GM23338 (cell line): ENCODE measurements around the gene NRCAM.

Source experiments
- EZH2 ChIP-seq: fragments of 200-600 bp; sonication (generic); IDR thresholded peaks from one replicate; pipeline ENCODE4 v1.8.0; 2017; ENCODE audit warnings: antibody characterized with exemption, mild to moderate bottlenecking, low read depth; ENCODE audit not compliant: unreplicated experiment
- EZH2phosphoT487 ChIP-seq: fragments of 200-600 bp; sonication (generic); IDR thresholded peaks from one replicate; pipeline ENCODE4 v1.8.1; 2018; ENCODE audit warnings: antibody characterized with exemption; ENCODE audit not compliant: unreplicated experiment
- JUNB ChIP-seq: IDR thresholded peaks from one replicate; pipeline ENCODE4 v1.6.1; 2016; ENCODE audit warnings: antibody characterized with exemption; ENCODE audit not compliant: unreplicated experiment
- TF ChIP-seq, protein P1 (sequence below), 2 experiments: fragments of 200-600 bp in 1 of 2; sonication (generic) in 1 of 2; conservative IDR thresholded peaks; 2 replicates each; pipeline versions ENCODE4 v1.5.1 to v1.6.1; 2016 to 2017; ENCODE audit warnings: antibody characterized with exemption in 2 of 2, low read depth in 2 of 2, mild to moderate bottlenecking in 2 of 2, moderate library complexity in 1 of 2

DNA sequence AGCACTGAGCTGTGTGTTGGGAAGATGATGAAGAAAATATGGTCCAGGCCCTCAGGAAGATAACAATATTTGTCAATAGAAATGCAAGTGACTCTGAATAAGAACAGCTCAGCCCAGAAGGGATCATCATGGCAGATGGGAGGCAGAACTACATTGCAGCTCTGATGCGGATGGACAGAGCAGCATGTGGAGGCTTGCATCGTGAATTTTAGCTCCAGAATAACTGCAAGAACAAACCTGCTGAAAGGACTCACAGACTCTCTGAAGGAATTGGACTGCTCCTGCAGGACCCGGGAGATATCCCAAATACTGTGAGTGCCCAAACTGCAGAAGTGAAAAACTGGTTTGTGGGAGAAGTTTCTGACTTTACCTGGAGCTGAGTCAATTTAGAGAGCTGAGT, 245.4 kb downstream of the NRCAM start:
- TF ChIP-seq, protein P1, sequence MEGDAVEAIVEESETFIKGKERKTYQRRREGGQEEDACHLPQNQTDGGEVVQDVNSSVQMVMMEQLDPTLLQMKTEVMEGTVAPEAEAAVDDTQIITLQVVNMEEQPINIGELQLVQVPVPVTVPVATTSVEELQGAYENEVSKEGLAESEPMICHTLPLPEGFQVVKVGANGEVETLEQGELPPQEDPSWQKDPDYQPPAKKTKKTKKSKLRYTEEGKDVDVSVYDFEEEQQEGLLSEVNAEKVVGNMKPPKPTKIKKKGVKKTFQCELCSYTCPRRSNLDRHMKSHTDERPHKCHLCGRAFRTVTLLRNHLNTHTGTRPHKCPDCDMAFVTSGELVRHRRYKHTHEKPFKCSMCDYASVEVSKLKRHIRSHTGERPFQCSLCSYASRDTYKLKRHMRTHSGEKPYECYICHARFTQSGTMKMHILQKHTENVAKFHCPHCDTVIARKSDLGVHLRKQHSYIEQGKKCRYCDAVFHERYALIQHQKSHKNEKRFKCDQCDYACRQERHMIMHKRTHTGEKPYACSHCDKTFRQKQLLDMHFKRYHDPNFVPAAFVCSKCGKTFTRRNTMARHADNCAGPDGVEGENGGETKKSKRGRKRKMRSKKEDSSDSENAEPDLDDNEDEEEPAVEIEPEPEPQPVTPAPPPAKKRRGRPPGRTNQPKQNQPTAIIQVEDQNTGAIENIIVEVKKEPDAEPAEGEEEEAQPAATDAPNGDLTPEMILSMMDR (conservative IDR thresholded peaks at IDR 0.05; ENCODE audit: low read depth in 2 of 2), result no peak
- TF ChIP-seq EZH2 (no peak), JUNB (no peak), EZH2phosphoT487 (no peak)
